Smooth muscle cell (in vitro differentiated cells): ENCODE results near the gene CBY1. TPM values are rescaled to one million over a fixed set of nuclear protein-coding genes. Genes with fewer than 3 reads are reported as not detected.

Experiments
- DNase-seq: peaks from one replicate; lab custom pipeline; 2025; ENCODE audit not compliant: unreplicated experiment; lab: John Stamatoyannopoulos, UW
- H2AFZ ChIP-seq: fragments of 200-600 bp; sonication (generic); 2 replicates; pipeline ENCODE4 v1.6.0; 2016; ENCODE audit warnings: antibody characterized with exemption, low read depth, mild to moderate bottlenecking
- H3F3A ChIP-seq: fragments of 200-600 bp; sonication (generic); 2 replicates; pipeline ENCODE4 v1.6.0; 2017; ENCODE audit warnings: antibody characterized with exemption, low read depth
- H3K27ac ChIP-seq: fragments of 200-600 bp; sonication (generic); 2 replicates; pipeline ENCODE4 v1.5.1; 2016; ENCODE audit warnings: low read depth, mild to moderate bottlenecking
- H3K27me3 ChIP-seq: fragments of 200-600 bp; sonication (generic); 2 replicates; pipeline ENCODE4 v1.6.1; 2016; ENCODE audit warnings: low read depth, mild to moderate bottlenecking
- H3K36me3 ChIP-seq: fragments of 200-600 bp; sonication (generic); 2 replicates; pipeline ENCODE4 v1.5.1; 2016; ENCODE audit warnings: low read depth
- H3K4me1 ChIP-seq: fragments of 200-600 bp; sonication (generic); 2 replicates; pipeline ENCODE4 v1.5.1; 2016; ENCODE audit warnings: low read depth
- H3K4me2 ChIP-seq: fragments of 200-600 bp; sonication (generic); 2 replicates; pipeline ENCODE4 v1.6.0; 2016; ENCODE audit warnings: mild to moderate bottlenecking
- H3K4me3 ChIP-seq: fragments of 200-600 bp; sonication (generic); 2 replicates; pipeline ENCODE4 v1.5.1; 2016; ENCODE audit warnings: mild to moderate bottlenecking
- H3K79me2 ChIP-seq: fragments of 200-600 bp; sonication (generic); 2 replicates; pipeline ENCODE4 v1.6.0; 2016; ENCODE audit warnings: low read depth, mild to moderate bottlenecking
- H3K9ac ChIP-seq: fragments of 200-600 bp; sonication (generic); 2 replicates; pipeline ENCODE4 v1.6.0; 2016; ENCODE audit warnings: low read depth
- H3K9me3 ChIP-seq: fragments of 200-600 bp; sonication (generic); replicated peaks from 2 replicates; pipeline ENCODE4 v1.5.1; 2016; ENCODE audit warnings: low read depth
- H4K20me1 ChIP-seq: fragments of 200-600 bp; sonication (generic); 2 replicates; pipeline ENCODE4 v1.6.0; 2016; ENCODE audit warnings: low read depth
- WGBS: methylation state at CpG from one replicate; pipeline ENCODE4 v1.1.7; 2016; ENCODE audit warnings: low lambda C conversion rate; 5-methylcytosine and 5-hydroxymethylcytosine counted together
- polyA plus RNA-seq: library from polyadenylated mRNA; unstranded; fragments of >200 nt; fragmentation: Nextera tagmentation; extraction: Ambion mirVana; gene quantifications from 2 replicates; pipeline ENCODE4 v1.2.1, GENCODE V29; 2016
- total RNA-seq: library from RNA; depleted of rRNA; stranded (reverse); fragments of >200 nt; gene quantifications from 2 replicates; pipeline ENCODE4 v1.2.3, GENCODE V29; 2014
- TF ChIP-seq, protein P1 (sequence below): fragments of 200-600 bp; sonication (generic); IDR thresholded peaks from 2 replicates; pipeline ENCODE4 v1.5.1; 2017; ENCODE audit warnings: borderline replicate concordance, mild to moderate bottlenecking, antibody characterized with exemption; ENCODE audit not compliant: insufficient read depth, poor library complexity, severe bottlenecking

Gene CBY1
- total and polyA plus RNA-seq, 2 experiments from 2014 or later: 12.3 to 52.9 TPM

DNA sequence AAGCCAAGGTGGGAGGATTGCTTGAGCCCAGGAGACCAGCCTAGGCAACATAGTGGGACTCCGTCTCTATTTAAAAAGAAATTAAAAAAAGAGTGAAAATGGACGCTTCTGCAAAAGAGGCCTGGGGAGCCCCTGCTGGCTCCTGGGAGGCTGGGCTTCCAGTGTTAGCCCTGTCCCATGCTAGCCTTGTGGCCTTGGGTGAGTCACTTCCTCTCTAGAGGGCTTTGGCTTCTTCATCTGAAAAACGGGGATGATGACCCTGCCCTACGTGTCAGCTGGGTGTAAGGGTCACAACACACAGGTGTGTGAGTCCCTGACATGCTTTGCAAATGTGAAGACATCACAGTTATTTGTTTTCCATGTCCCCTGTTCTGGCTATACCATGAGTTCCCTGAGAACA is 33.1 kb upstream of the CBY1 start:
- H3K9me3 ChIP-seq: no peaks in the 10 kb centered on the region
- H3K4me2 ChIP-seq: no peak overlapping the region
- H3F3A ChIP-seq: no peaks in the 10 kb centered on the region
- WGBS: 85% methylated on average over 4 of the region's 4 CpGs
- TF ChIP-seq, protein P1, sequence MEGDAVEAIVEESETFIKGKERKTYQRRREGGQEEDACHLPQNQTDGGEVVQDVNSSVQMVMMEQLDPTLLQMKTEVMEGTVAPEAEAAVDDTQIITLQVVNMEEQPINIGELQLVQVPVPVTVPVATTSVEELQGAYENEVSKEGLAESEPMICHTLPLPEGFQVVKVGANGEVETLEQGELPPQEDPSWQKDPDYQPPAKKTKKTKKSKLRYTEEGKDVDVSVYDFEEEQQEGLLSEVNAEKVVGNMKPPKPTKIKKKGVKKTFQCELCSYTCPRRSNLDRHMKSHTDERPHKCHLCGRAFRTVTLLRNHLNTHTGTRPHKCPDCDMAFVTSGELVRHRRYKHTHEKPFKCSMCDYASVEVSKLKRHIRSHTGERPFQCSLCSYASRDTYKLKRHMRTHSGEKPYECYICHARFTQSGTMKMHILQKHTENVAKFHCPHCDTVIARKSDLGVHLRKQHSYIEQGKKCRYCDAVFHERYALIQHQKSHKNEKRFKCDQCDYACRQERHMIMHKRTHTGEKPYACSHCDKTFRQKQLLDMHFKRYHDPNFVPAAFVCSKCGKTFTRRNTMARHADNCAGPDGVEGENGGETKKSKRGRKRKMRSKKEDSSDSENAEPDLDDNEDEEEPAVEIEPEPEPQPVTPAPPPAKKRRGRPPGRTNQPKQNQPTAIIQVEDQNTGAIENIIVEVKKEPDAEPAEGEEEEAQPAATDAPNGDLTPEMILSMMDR: no peak
- no peaks in the 10 kb centered on the region for H3K27me3 ChIP-seq
- H3K9ac ChIP-seq: no peak overlapping the region
- peaks cover 6% of the 10 kb centered on the region for H3K36me3 ChIP-seq
- H3K4me1 ChIP-seq: no peaks in the 10 kb centered on the region
- DNase-seq: no peak
- H4K20me1 ChIP-seq: no peaks in the 10 kb centered on the region
- H2AFZ ChIP-seq: no peak overlapping the region
- no peak overlapping the region for H3K27ac ChIP-seq
- H3K79me2 ChIP-seq: no peaks in the 10 kb centered on the region
- no peak overlapping the region for H3K4me3 ChIP-seq

DNA sequence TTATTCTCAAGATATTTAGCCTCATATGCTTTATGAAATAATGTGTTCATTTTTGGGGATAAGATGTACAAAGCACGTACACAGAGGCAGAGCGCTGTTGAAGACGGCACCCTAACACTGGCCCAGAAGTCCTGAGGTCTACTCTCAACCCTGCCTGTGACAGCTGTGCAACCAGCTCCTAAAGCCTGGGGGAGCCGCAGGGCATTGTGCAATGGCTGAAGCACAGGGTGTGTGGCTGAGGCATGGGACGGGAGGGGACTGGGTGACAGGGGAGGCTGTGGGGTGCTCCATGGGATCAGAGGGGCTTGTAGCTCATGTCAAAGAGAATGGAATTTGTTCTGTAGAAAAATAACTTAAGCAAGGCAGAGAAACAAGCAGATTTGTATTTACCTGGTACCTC is 28.0 kb upstream of the CBY1 start:
- no peaks in the 10 kb centered on the region for H3F3A ChIP-seq
- H4K20me1 ChIP-seq: no peaks in the 10 kb centered on the region
- H3K27ac ChIP-seq: no peak overlapping the region
- no peak overlapping the region for H2AFZ ChIP-seq
- H3K27me3 ChIP-seq: no peaks in the 10 kb centered on the region
- no peak overlapping the region for H3K9ac ChIP-seq
- no peak overlapping the region for H3K4me3 ChIP-seq
- WGBS: 95% methylated on average over 4 of the region's 5 CpGs
- H3K4me1 ChIP-seq: no peaks in the 10 kb centered on the region
- H3K9me3 ChIP-seq: no peaks in the 10 kb centered on the region
- TF ChIP-seq, protein P1: no peak
- H3K36me3 ChIP-seq: no peaks in the 10 kb centered on the region
- no peak for DNase-seq
- no peaks in the 10 kb centered on the region for H3K79me2 ChIP-seq
- no peak overlapping the region for H3K4me2 ChIP-seq

DNA sequence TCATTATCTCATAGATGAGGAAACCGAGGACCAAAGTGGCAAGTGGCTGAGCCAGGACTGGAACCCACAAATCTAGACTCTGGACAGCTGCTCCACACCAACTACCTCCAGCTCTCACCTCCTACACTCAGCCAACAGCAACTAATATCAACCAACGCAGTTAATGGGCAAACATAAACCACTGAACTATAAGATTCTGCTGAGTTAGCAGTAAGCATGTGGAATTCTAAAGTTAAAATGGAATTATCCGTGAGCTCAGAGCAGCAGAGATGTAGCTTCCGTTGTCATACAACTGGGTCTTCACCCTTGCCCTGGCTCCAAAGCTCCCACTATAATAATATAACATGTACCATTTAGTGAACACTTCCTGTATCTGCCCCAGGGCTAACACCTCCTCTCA is 27.3 kb upstream of the CBY1 start:
- no peaks in the 10 kb centered on the region for H3K27me3 ChIP-seq
- WGBS: 85% methylated on average over 4 of the region's 4 CpGs
- no peak for DNase-seq
- H3K4me3 ChIP-seq: no peak overlapping the region
- H4K20me1 ChIP-seq: no peaks in the 10 kb centered on the region
- no peaks in the 10 kb centered on the region for H3K36me3 ChIP-seq
- H2AFZ ChIP-seq: no peak overlapping the region
- TF ChIP-seq, protein P1: no peak
- no peak overlapping the region for H3K27ac ChIP-seq
- H3K9ac ChIP-seq: no peak overlapping the region
- no peaks in the 10 kb centered on the region for H3F3A ChIP-seq
- no peaks in the 10 kb centered on the region for H3K9me3 ChIP-seq
- H3K79me2 ChIP-seq: no peaks in the 10 kb centered on the region
- no peak overlapping the region for H3K4me2 ChIP-seq
- H3K4me1 ChIP-seq: no peaks in the 10 kb centered on the region

DNA sequence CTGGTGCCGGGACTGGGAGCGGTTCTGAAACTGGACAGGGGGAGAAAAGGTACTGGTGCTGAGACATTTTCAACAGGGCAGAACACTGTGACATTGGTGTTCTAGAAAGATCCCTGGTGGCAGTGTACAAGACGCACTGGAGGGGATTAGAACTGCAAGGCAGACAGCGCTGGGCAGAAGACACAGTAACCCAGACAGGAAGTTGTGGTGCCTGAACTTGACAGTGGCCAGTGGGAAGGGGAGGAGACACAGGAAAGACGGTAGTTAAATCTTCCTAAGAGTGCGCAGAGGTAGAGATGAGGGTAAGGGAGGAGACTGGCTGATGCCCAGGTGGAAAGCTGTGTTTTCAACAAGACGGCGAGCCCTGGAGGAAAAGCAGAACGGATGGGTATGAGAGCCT is 24.7 kb upstream of the CBY1 start:
- H3K79me2 ChIP-seq: no peaks in the 10 kb centered on the region
- H3K27ac ChIP-seq: no peak overlapping the region
- H3K4me1 ChIP-seq: no peaks in the 10 kb centered on the region
- no peak overlapping the region for H2AFZ ChIP-seq
- no peaks in the 10 kb centered on the region for H3K27me3 ChIP-seq
- H4K20me1 ChIP-seq: no peaks in the 10 kb centered on the region
- no peaks in the 10 kb centered on the region for H3K36me3 ChIP-seq
- H3K9ac ChIP-seq: no peak overlapping the region
- WGBS: 88% methylated on average over 9 of the region's 9 CpGs
- no peaks in the 10 kb centered on the region for H3F3A ChIP-seq
- DNase-seq: no peak
- no peaks in the 10 kb centered on the region for H3K9me3 ChIP-seq
- H3K4me3 ChIP-seq: no peak overlapping the region
- H3K4me2 ChIP-seq: no peak overlapping the region
- TF ChIP-seq, protein P1: no peak
